Measurements from ENCODE around the gene SLF2.

Gene SLF2

GRCh38 chr10:101010329-101010728 is 97.6 kb downstream of the SLF2 start:
- Histone ChIP-seq H3K27me3 (ENCODE audit: control insufficient read depth in 5 of 5, insufficient read depth in 4 of 5, low read length in 5 of 5) (no peaks in the 10 kb centered on the region), H3K9me3 (ENCODE audit: control insufficient read depth in 5 of 5, low read length in 5 of 5) (no peaks in the 10 kb centered on the region), H3K9ac (ENCODE audit: low read length in 5 of 5) (no peak overlapping the region), H3K36me3 (ENCODE audit: control insufficient read depth in 5 of 5, insufficient read depth in 5 of 5, low read length in 5 of 5) (peaks cover 0 to 22% (median 21%) of the 10 kb centered on the region in 5 donors), H3K27ac (ENCODE audit: low read depth, low read length) (no peak overlapping the region), H3K4me1 (ENCODE audit: control insufficient read depth in 5 of 5, insufficient read depth in 5 of 5, low read length in 5 of 5) (peaks cover 14 to 39% (median 21%) of the 10 kb centered on the region in 5 donors), H3K4me3 (ENCODE audit: low read depth in 1 of 5, low read length in 5 of 5) (no peak overlapping the region)

GRCh38 chr10:101011517-101012423 is 99.0 kb downstream of the SLF2 start:
- H3K9ac ChIP-seq (ENCODE audit: low read length in 5 of 5): no peak overlapping the region

GRCh38 chr10:101012525-101013364 is 100.0 kb downstream of the SLF2 start:
- no peak overlapping the region for H3K9ac ChIP-seq (ENCODE audit: low read length in 5 of 5)
- H3K4me1 ChIP-seq (ENCODE audit: control insufficient read depth in 5 of 5, insufficient read depth in 5 of 5, low read length in 5 of 5): peaks cover 12 to 22% (median 18%) of the 10 kb centered on the region in 5 donors
- H3K4me3 ChIP-seq (ENCODE audit: low read depth in 1 of 5, low read length in 5 of 5): no peak overlapping the region
- no peaks in the 10 kb centered on the region for H3K36me3 ChIP-seq (ENCODE audit: control insufficient read depth in 5 of 5, insufficient read depth in 5 of 5, low read length in 5 of 5)
- H3K27ac ChIP-seq (ENCODE audit: low read depth, low read length): peak overlapping the region; percentile 60
- H3K9me3 ChIP-seq (ENCODE audit: control insufficient read depth in 5 of 5, low read length in 5 of 5): no peaks in the 10 kb centered on the region
- peaks cover 0 to 9% (median 5%) of the 10 kb centered on the region in 5 donors for H3K27me3 ChIP-seq (ENCODE audit: control insufficient read depth in 5 of 5, insufficient read depth in 4 of 5, low read length in 5 of 5)

More at GRCh38 chr10:101011517-101012423, 99.0 kb downstream of the SLF2 start:
- peaks cover 14 to 30% (median 19%) of the 10 kb centered on the region in 5 donors for H3K4me1 ChIP-seq (ENCODE audit: control insufficient read depth in 5 of 5, insufficient read depth in 5 of 5, low read length in 5 of 5)
- H3K4me3 ChIP-seq (ENCODE audit: low read depth in 1 of 5, low read length in 5 of 5): no peak overlapping the region
- H3K9me3 ChIP-seq (ENCODE audit: control insufficient read depth in 5 of 5, low read length in 5 of 5): no peaks in the 10 kb centered on the region
- H3K27ac ChIP-seq (ENCODE audit: low read depth, low read length): no peak overlapping the region
- H3K27me3 ChIP-seq (ENCODE audit: control insufficient read depth in 5 of 5, insufficient read depth in 4 of 5, low read length in 5 of 5): peaks cover 0 to 4% (median 3%) of the 10 kb centered on the region in 5 donors
- peaks cover 0 to 8% (median 7%) of the 10 kb centered on the region in 5 donors for H3K36me3 ChIP-seq (ENCODE audit: control insufficient read depth in 5 of 5, insufficient read depth in 5 of 5, low read length in 5 of 5)

- H3K27me3 ChIP-seq (ENCODE audit: control insufficient read depth in 5 of 5, insufficient read depth in 4 of 5, low read length in 5 of 5): peaks cover 0 to 9% (median 5%) of the 10 kb centered on the region in 5 donors
- no peaks in the 10 kb centered on the region for H3K9me3 ChIP-seq (ENCODE audit: control insufficient read depth in 5 of 5, low read length in 5 of 5)
- peaks cover 11 to 25% (median 22%) of the 10 kb centered on the region in 5 donors for H3K4me1 ChIP-seq (ENCODE audit: control insufficient read depth in 5 of 5, insufficient read depth in 5 of 5, low read length in 5 of 5)
- no peak overlapping the region for H3K4me3 ChIP-seq (ENCODE audit: low read depth in 1 of 5, low read length in 5 of 5)
- peak overlapping the region; percentile 60 for H3K27ac ChIP-seq (ENCODE audit: low read depth, low read length)
- H3K9ac ChIP-seq (ENCODE audit: low read length in 5 of 5): no peak overlapping the region
- H3K36me3 ChIP-seq (ENCODE audit: control insufficient read depth in 5 of 5, insufficient read depth in 5 of 5, low read length in 5 of 5): no peaks in the 10 kb centered on the region
Measured at GRCh38 chr10:101013365-101013825, 100.6 kb downstream of the SLF2 start.

- H3K4me3 ChIP-seq (ENCODE audit: low read depth in 1 of 5, low read length in 5 of 5): no peak overlapping the region
- no peaks in the 10 kb centered on the region for H3K36me3 ChIP-seq (ENCODE audit: control insufficient read depth in 5 of 5, insufficient read depth in 5 of 5, low read length in 5 of 5)
- H3K9me3 ChIP-seq (ENCODE audit: control insufficient read depth in 5 of 5, low read length in 5 of 5): no peaks in the 10 kb centered on the region
- H3K9ac ChIP-seq (ENCODE audit: low read length in 5 of 5): no peak overlapping the region
- no peak overlapping the region for H3K27ac ChIP-seq (ENCODE audit: low read depth, low read length)
- H3K4me1 ChIP-seq (ENCODE audit: control insufficient read depth in 5 of 5, insufficient read depth in 5 of 5, low read length in 5 of 5): peaks cover 11 to 34% (median 31%) of the 10 kb centered on the region in 5 donors
- H3K27me3 ChIP-seq (ENCODE audit: control insufficient read depth in 5 of 5, insufficient read depth in 4 of 5, low read length in 5 of 5): peaks cover 0 to 9% (median 5%) of the 10 kb centered on the region in 5 donors
Measured at GRCh38 chr10:101014230-101014884, 101.6 kb downstream of the SLF2 start.

Measured in subcutaneous abdominal adipose tissue (tissue), 5 donors.